Upper lobe of left lung (tissue), 6 donors: ENCODE data around the gene FRY. TPM values are rescaled to one million over a fixed set of nuclear protein-coding genes. Genes with fewer than 3 reads are reported as not detected.

Experiments used
- ATAC-seq, 2 donors: fragments of 200-7000 bp; cut with Tn5 transposase; one replicate each; pipeline ENCODE4 v1.9.1; 2022; ENCODE audit warnings: mild to moderate bottlenecking in 2 of 2, moderate library complexity in 2 of 2; ENCODE audit not compliant: low FRiP score in 2 of 2
- DNase-seq, 2 donors: peaks; one replicate each; pipeline ENCODE4 v3.0.0-alpha.2; 2019 to 2020
- H3K27ac ChIP-seq, 4 donors: fragments of 200-600 bp; sonication (generic); one replicate each; pipeline ENCODE4 v1.5.1; 2016 to 2019
- H3K27me3 ChIP-seq, 4 donors: fragments of 200-600 bp; sonication (generic); one replicate each; pipeline ENCODE4 v1.5.1; 2017 to 2019
- H3K36me3 ChIP-seq, 4 donors: fragments of 200-600 bp; sonication (generic); one replicate each; pipeline ENCODE4 v1.5.1; 2016 to 2019
- H3K4me1 ChIP-seq, 4 donors: fragments of 200-600 bp; sonication (generic); one replicate each; pipeline ENCODE4 v1.5.1; 2018 to 2019
- H3K4me3 ChIP-seq, 4 donors: fragments of 200-600 bp; sonication (generic); one replicate each; pipeline ENCODE4 v1.5.1; 2017 to 2019; ENCODE audit warnings: mild to moderate bottlenecking in 2 of 4, moderate library complexity in 1 of 4
- H3K9me3 ChIP-seq, 4 donors: fragments of 200-600 bp; sonication (generic); one replicate each; pipeline ENCODE4 v1.5.1; 2018 to 2019
- CTCF ChIP-seq, 6 experiments: fragments of 450-650 bp in 4 of 6; fragments of 200-600 bp in 2 of 6; sonication (generic) in 2 of 6; IDR thresholded peaks; one replicate each; pipeline ENCODE4 v1.5.1; 2016 to 2019; ENCODE audit warnings: antibody characterized with exemption in 6 of 6
- EP300 ChIP-seq, 4 donors: sonication (generic); formaldehyde crosslinking; IDR thresholded peaks; one replicate each; pipeline ENCODE4 v1.5.1; 2017; ENCODE audit warnings: antibody characterized with exemption in 4 of 4, control low read depth in 2 of 4
- POLR2A ChIP-seq, 4 donors: fragments of 450-650 bp; IDR thresholded peaks; one replicate each; pipeline ENCODE4 v1.5.1; 2016 to 2017; ENCODE audit warnings: antibody characterized with exemption in 4 of 4, mild to moderate bottlenecking in 2 of 4
- POLR2AphosphoS5 ChIP-seq, 2 donors: sonication (generic); formaldehyde crosslinking; IDR thresholded peaks; one replicate each; pipeline ENCODE4 v1.5.1; 2017; ENCODE audit warnings: antibody characterized with exemption in 2 of 2
- WGBS, 2 donors: methylation state at CpG; one replicate each; pipeline ENCODE4 v1.1.5; 2017 to 2018; 5-methylcytosine and 5-hydroxymethylcytosine counted together
- total RNA-seq, 6 donors: library from RNA; depleted of rRNA in 4 of 6; stranded (reverse); fragments of >200 nt in 4 of 6; gene quantifications; one replicate each; pipeline versions ENCODE4 v1.1.0 to v1.2.1, GENCODE V29; 2016 to 2021
- donor health status: DM: no; HTN: no; CAD: no; lungs with moderate emphysema.
- donor health status: DM: no; HTN: yes; CAD: no; lungs with severe emphysema.

Gene FRY
- total RNA-seq, 6 donors from 2014 or later, result 58.3 to 88.9 (median 65.8) TPM

GRCh38 chr13:32124743-32125142 is 93.2 kb downstream of the FRY start:
- no peaks in the 10 kb centered on the region for H3K27me3 ChIP-seq
- 77 to 80% methylated on average over 3 of the region's 3 CpGs for WGBS, 2 donors
- H3K27ac ChIP-seq, result peak overlapping the region in 2 of 4 donors; percentile 7 to 17
- TF ChIP-seq CTCF (IDR thresholded peaks at IDR 0.05), result no peak
- TF ChIP-seq EP300 (IDR thresholded peaks at IDR 0.05), result no peak
- TF ChIP-seq POLR2A (IDR thresholded peaks at IDR 0.05), result no peak
- TF ChIP-seq POLR2AphosphoS5 (IDR thresholded peaks at IDR 0.05), result no peak
- H3K9me3 ChIP-seq, result no peaks in the 10 kb centered on the region
- DNase-seq (peak in 1 of 2 donors; percentile 22), ATAC-seq (peak in 1 of 2 donors; percentile 31)
- no peaks in the 10 kb centered on the region for H3K4me1 ChIP-seq
- H3K4me3 ChIP-seq, result no peak overlapping the region
- no peaks in the 10 kb centered on the region for H3K36me3 ChIP-seq

GRCh38 chr13:32125221-32125689 is 93.7 kb downstream of the FRY start:
- no peaks in the 10 kb centered on the region for H3K27me3 ChIP-seq
- DNase-seq (no peak), ATAC-seq (peak; percentile 26 to 92)
- H3K36me3 ChIP-seq, result no peaks in the 10 kb centered on the region
- peak overlapping the region in 2 of 4 donors; percentile 7 to 34 for H3K27ac ChIP-seq
- no peaks in the 10 kb centered on the region for H3K4me1 ChIP-seq
- TF ChIP-seq CTCF (IDR thresholded peaks at IDR 0.05) (no peak), POLR2A (IDR thresholded peaks at IDR 0.05) (no peak), EP300 (IDR thresholded peaks at IDR 0.05) (no peak), POLR2AphosphoS5 (IDR thresholded peaks at IDR 0.05) (no peak)
- H3K4me3 ChIP-seq, result no peak overlapping the region
- WGBS, 2 donors, result 56 to 63% methylated on average over 4 of the region's 4 CpGs
- H3K9me3 ChIP-seq, result no peaks in the 10 kb centered on the region

- 68 to 80% methylated on average over 4 of the region's 4 CpGs for WGBS, 2 donors
- Histone ChIP-seq H3K27me3 (no peaks in the 10 kb centered on the region), H3K9me3 (no peaks in the 10 kb centered on the region), H3K36me3 (no peaks in the 10 kb centered on the region), H3K4me1 (no peaks in the 10 kb centered on the region), H3K27ac (peak overlapping the region in 2 of 4 donors; percentile 7 to 34), H3K4me3 (no peak overlapping the region)
- ATAC-seq, result peak in 1 of 2 donors; percentile 42
- no peak for TF ChIP-seq POLR2A (IDR thresholded peaks at IDR 0.05)
- TF ChIP-seq CTCF (IDR thresholded peaks at IDR 0.05), result no peak
- TF ChIP-seq POLR2AphosphoS5 (IDR thresholded peaks at IDR 0.05), result no peak
- no peak for TF ChIP-seq EP300 (IDR thresholded peaks at IDR 0.05)
- no peak for DNase-seq
These were observed 94.2 kb downstream of the FRY start for GRCh38 chr13:32125751-32126150.

GRCh38 chr13:32126278-32126677 is 94.7 kb downstream of the FRY start:
- no peak for TF ChIP-seq POLR2A (IDR thresholded peaks at IDR 0.05)
- TF ChIP-seq EP300 (IDR thresholded peaks at IDR 0.05), result no peak
- no peak for TF ChIP-seq POLR2AphosphoS5 (IDR thresholded peaks at IDR 0.05)
- TF ChIP-seq CTCF (IDR thresholded peaks at IDR 0.05), result no peak
- ATAC-seq (peak in 1 of 2 donors; percentile 58), DNase-seq (no peak)
- Histone ChIP-seq H3K4me3 (no peak overlapping the region), H3K36me3 (no peaks in the 10 kb centered on the region), H3K27ac (peak overlapping the region in 1 of 4 donors; percentile 7), H3K4me1 (no peaks in the 10 kb centered on the region), H3K27me3 (no peaks in the 10 kb centered on the region), H3K9me3 (no peaks in the 10 kb centered on the region)
- 81 to 83% methylated on average over 3 of the region's 3 CpGs for WGBS, 2 donors

GRCh38 chr13:32126756-32127155 is 95.2 kb downstream of the FRY start:
- H3K4me1 ChIP-seq, result no peaks in the 10 kb centered on the region
- no peak overlapping the region for H3K4me3 ChIP-seq
- no peaks in the 10 kb centered on the region for H3K9me3 ChIP-seq
- no peak for TF ChIP-seq POLR2A (IDR thresholded peaks at IDR 0.05)
- TF ChIP-seq POLR2AphosphoS5 (IDR thresholded peaks at IDR 0.05), result no peak
- no peak for TF ChIP-seq EP300 (IDR thresholded peaks at IDR 0.05)
- no peak for TF ChIP-seq CTCF (IDR thresholded peaks at IDR 0.05)
- no peak overlapping the region for H3K27ac ChIP-seq
- no peaks in the 10 kb centered on the region for H3K27me3 ChIP-seq
- no peaks in the 10 kb centered on the region for H3K36me3 ChIP-seq
- ATAC-seq (peak in 1 of 2 donors; percentile 27), DNase-seq (no peak)
